ENCODE data around the gene FRMD1. TPM values are rescaled to one million over a fixed set of nuclear protein-coding genes. Genes with fewer than 3 reads are reported as not detected.

Gene FRMD1
- total and polyA plus RNA-seq, 2 of the 8 experiments (the other 6 are each of a cell fraction or from before 2014, with no cell fraction given), result 0.36 TPM; not detected in 1

GRCh38 chr6:168056892-168057527 is 22.0 kb downstream of the FRMD1 start:
- no peak overlapping the region for H3K4me2 ChIP-seq (ENCODE audit: insufficient read depth in 1 of 2, low read depth in 2 of 2, low read length in 2 of 2)
- no peaks in the 10 kb centered on the region; a peak in 1 of 8 replicates for H3K36me3 ChIP-seq (ENCODE audit: control insufficient read depth in 2 of 4, insufficient read depth in 4 of 4, low read length in 3 of 4)
- H3K79me2 ChIP-seq (ENCODE audit: control insufficient read depth in 1 of 2, insufficient read depth in 2 of 2, low read length in 2 of 2), result no peaks in the 10 kb centered on the region
- DNase-seq (ENCODE audit: low read depth in 1 of 2, low spot score in 2 of 2) (no peak), FAIRE-seq (no peak)
- H3K9me3 ChIP-seq (ENCODE audit: insufficient read depth in 2 of 2, low read depth in 1 of 2, low read length in 1 of 2), result no peaks in the 10 kb centered on the region
- no peak overlapping the region for H3K14ac ChIP-seq (ENCODE audit: insufficient read length)
- no peak overlapping the region for H3K4ac ChIP-seq (replicated peaks; ENCODE audit: insufficient read length, low read depth, low read length)
- H3K27me3 ChIP-seq (replicated peaks in 1 of 4; ENCODE audit: control insufficient read depth in 3 of 4, extremely low read depth in 1 of 4, insufficient read depth in 3 of 4, low read length in 3 of 4), result no peaks in the 10 kb centered on the region; a peak in 1 of 7 replicates
- no peak overlapping the region for H2AK5ac ChIP-seq (ENCODE audit: low read depth, low read length)
- 82% methylated on average over 23 of the region's 24 CpGs; no CpG with 5 or more reads in 1 of the 2 experiments for WGBS, 2 experiments (ENCODE audit: extremely low coverage in 1 of 2, insufficient coverage in 1 of 2, insufficient read length in 1 of 2, insufficient replicate concordance in 2 of 2, low coverage in 1 of 2, low lambda C conversion rate in 2 of 2, missing lambda C conversion rate in 1 of 2)
- no peaks in the 10 kb centered on the region for H3K4me1 ChIP-seq (replicated peaks in 1 of 4; ENCODE audit: control insufficient read depth in 3 of 4, insufficient read depth in 4 of 4, low read length in 3 of 4)
- no peak overlapping the region for H3K23ac ChIP-seq (ENCODE audit: insufficient read length)
- H2BK15ac ChIP-seq (ENCODE audit: low read length), result no peak overlapping the region
- H3K27ac ChIP-seq (ENCODE audit: low read depth, low read length), result no peak overlapping the region
- H4K5ac ChIP-seq (ENCODE audit: insufficient read length, low read depth, low read length), result no peak overlapping the region
- no peak overlapping the region; the same call in 1 of the 2 replicates for H2BK5ac ChIP-seq (ENCODE audit: low read depth, low read length)
- no peaks in the 10 kb centered on the region for H4K20me1 ChIP-seq (replicated peaks in 1 of 2; ENCODE audit: control insufficient read depth in 1 of 2, insufficient read depth in 2 of 2, low read length in 2 of 2)
- H3K4me3 ChIP-seq (ENCODE audit: extremely low read depth in 1 of 4, insufficient read depth in 2 of 4, low read depth in 3 of 4, low read length in 4 of 4), result no peak overlapping the region
- H2BK20ac ChIP-seq (ENCODE audit: low read length), result no peak overlapping the region
- H4K8ac ChIP-seq (ENCODE audit: extremely low read depth, insufficient read depth, low read length), result peak overlapping the region; percentile 15; the same call in 1 of the 2 replicates
- H3K18ac ChIP-seq (ENCODE audit: extremely low read depth, low read length), result no peak overlapping the region
- no peak overlapping the region for H2BK120ac ChIP-seq (replicated peaks; ENCODE audit: low read depth, low read length)
- no peaks in the 10 kb centered on the region for H3K79me1 ChIP-seq (ENCODE audit: low read depth, low read length)
- H3K9ac ChIP-seq (replicated peaks in 1 of 4; ENCODE audit: extremely low read depth in 1 of 4, low read depth in 3 of 4, low read length in 3 of 4), result no peak overlapping the region
- no peak overlapping the region for H3K56ac ChIP-seq (replicated peaks; ENCODE audit: insufficient read length, low read depth, low read length)
- POLR2A ChIA-PET (ENCODE audit: partially characterized antibody), result no interaction called here
- no peak overlapping the region for H4K91ac ChIP-seq (replicated peaks; ENCODE audit: insufficient read length, low read length)
- no peaks in the 10 kb centered on the region for H3K23me2 ChIP-seq (ENCODE audit: low read depth, low read length)
- H2AFZ ChIP-seq (ENCODE audit: low read length), result no peak overlapping the region
- CTCF ChIA-PET (ENCODE audit: partially characterized antibody), result interaction anchor here (0.7 to 6.2 kb wide), 11 partner anchors 12 to 477 kb away, joined by 3 to 71 read pairs (median 3); no protein-coding TSS in a partner anchor
- TF ChIP-seq CBX5 (IDR thresholded peaks at IDR 0.05; ENCODE audit: low read depth, low read length) (no peak), E2F6 (IDR thresholded peaks at IDR 0.05) (no peak), RAD21 (IDR thresholded peaks at IDR 0.05 in 1 of 2, conservative IDR thresholded peaks at IDR 0.05 in 1 of 2; ENCODE audit: low read depth in 2 of 2, low read length in 2 of 2) (no peak), TBP (IDR thresholded peaks at IDR 0.05; ENCODE audit: low read depth, low read length) (no peak), RNF2 (IDR thresholded peaks at IDR 0.05; ENCODE audit: borderline replicate concordance, low read depth, low read length, missing control alignments, poor library complexity, severe bottlenecking) (no peak), POLR2AphosphoS5 (IDR thresholded peaks at IDR 0.05; ENCODE audit: low read depth, low read length) (no peak), FOSL1 (IDR thresholded peaks at IDR 0.05; ENCODE audit: insufficient read depth, low read depth, low read length) (no peak)
- H2BK12ac ChIP-seq (ENCODE audit: low read depth, low read length), result no peak overlapping the region
